GM10266 (cell line): ENCODE results near the gene PAM.
"Not testable (repeated sequence)": the region's sequence is repeated elsewhere in the genome, so short reads cannot be mapped to it uniquely, and the experiment has no call there.

ENCODE experiments used
- DNase-seq: peaks from one replicate; pipeline ENCODE4 v3.0.0; 2012; ENCODE audit errors: extremely low spot score
- TF ChIP-seq, protein P1 (sequence below): IDR thresholded peaks from 2 replicates; pipeline ENCODE4 v1.5.1; 2012; ENCODE audit warnings: mild to moderate bottlenecking, low read depth; ENCODE audit not compliant: control insufficient read depth, insufficient read depth; ENCODE audit errors: missing control alignments

PAM gene

DNA sequence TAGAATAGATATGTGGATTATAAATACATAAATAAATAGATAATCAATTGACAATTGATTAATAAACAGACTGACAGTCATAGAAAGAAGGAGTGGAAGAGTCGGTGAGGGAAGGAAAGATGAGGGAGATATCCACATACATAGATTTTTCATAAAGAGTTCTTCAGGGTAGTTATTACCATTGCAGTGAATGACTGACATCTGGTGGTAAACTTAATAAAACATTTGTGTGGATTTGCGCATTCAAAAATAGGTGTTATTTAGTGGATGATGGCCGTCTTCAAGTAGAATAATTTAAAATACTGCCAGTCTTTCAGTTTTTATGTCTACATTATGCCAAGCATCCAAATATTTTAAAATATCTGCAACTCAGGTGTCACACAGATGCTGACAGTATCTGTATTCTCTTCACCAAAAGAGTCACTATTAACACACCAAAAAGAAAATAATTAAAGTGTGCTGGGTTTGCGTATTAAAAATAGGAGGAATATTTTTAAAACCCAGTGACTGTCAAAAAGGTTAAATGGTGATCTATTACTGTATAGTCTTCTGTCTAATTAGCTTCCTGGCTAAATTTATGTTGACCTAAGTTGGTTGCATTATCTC, 286.1 kb downstream of the PAM start:
- DNase-seq = peak; percentile 12

DNA sequence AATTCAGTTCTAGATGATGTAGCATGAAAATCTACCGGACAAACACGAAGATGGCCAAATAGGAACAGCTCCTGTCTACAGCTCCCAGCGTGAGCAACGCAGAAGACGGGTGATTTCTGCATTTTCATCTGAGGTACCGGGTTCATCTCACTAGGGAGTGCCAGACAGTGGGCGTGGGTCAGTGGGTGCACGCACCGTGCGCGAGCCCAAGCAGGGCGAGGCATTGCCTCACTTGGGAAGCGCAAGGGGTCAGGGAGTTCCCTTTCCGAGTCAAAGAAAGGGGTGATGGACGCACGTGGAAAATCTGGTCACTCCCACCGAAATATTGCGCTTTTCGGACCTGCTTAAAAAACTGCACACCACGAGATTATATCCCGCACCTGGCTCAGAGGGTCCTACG, 291.6 kb downstream of the PAM start:
- not testable (repeated sequence) for DNase-seq

More for the DNA sequence above, 286.1 kb downstream of the PAM start:
- TF ChIP-seq, protein P1, sequence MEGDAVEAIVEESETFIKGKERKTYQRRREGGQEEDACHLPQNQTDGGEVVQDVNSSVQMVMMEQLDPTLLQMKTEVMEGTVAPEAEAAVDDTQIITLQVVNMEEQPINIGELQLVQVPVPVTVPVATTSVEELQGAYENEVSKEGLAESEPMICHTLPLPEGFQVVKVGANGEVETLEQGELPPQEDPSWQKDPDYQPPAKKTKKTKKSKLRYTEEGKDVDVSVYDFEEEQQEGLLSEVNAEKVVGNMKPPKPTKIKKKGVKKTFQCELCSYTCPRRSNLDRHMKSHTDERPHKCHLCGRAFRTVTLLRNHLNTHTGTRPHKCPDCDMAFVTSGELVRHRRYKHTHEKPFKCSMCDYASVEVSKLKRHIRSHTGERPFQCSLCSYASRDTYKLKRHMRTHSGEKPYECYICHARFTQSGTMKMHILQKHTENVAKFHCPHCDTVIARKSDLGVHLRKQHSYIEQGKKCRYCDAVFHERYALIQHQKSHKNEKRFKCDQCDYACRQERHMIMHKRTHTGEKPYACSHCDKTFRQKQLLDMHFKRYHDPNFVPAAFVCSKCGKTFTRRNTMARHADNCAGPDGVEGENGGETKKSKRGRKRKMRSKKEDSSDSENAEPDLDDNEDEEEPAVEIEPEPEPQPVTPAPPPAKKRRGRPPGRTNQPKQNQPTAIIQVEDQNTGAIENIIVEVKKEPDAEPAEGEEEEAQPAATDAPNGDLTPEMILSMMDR = peak; percentile 44

DNA sequence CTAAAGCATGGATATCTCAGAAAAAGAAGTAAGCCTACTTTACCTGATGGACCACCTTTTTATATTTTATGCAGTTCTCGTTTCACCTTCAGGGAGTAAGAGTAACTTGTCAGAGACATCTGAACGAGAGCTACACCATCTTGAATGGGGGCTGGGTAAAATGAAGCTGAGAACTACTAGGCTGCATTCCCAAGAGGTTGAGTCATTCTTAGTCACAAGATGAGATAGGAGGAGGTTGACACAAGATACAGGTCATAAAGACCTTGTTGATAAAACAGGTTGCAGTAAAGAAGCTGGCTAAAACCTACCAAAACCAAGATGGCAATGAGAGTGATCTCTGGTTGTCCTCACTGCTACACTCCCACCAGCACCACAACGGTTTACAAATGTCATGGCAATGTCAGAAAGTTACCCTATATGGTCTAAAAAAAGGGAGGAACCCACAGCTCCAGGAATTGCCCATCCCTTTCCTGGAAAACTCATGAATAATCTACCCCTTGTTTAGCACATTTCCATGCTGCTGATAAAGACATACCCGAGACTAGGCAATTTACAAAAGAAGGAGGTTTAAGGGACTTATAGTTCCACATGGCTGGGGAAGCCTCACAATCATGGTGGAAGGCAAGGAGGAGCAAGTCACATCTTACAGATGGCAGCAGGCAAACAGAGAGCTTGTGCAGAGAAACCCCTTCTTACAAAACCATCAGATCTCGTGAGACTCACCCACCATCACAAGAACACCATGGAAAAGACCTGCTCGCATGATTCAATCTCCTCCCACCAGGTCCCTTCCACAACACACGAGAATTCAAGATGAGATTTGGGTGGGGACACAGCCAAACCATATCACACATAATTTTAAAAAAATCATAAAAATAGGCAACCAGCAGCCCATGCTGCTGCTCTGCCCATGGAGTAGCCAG, 302.4 kb downstream of the PAM start:
- TF ChIP-seq, protein P1 = no peak

DNA sequence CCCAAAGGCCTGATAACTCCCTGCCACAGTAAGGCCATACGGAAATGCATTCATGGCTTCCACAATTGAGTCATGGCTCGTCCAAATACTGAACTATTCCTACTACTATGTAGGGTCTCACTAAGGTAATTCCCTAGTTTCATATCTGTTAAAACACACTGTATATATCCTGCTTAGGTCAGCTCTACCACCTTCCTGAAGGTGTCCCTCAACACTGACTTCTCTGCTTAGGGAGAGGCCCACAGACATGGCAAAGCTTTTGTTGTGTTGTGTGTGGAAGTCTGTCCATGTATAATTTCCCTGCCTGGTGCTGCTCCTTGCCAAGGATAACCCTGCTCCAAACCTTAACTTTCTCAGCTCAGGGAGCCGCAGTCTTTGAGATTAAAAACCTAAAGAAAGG, 304.4 kb downstream of the PAM start:
- TF ChIP-seq, protein P1 = no peak
- no peak for DNase-seq

More for the DNA sequence above, 302.4 kb downstream of the PAM start:
- DNase-seq = no peak

DNA sequence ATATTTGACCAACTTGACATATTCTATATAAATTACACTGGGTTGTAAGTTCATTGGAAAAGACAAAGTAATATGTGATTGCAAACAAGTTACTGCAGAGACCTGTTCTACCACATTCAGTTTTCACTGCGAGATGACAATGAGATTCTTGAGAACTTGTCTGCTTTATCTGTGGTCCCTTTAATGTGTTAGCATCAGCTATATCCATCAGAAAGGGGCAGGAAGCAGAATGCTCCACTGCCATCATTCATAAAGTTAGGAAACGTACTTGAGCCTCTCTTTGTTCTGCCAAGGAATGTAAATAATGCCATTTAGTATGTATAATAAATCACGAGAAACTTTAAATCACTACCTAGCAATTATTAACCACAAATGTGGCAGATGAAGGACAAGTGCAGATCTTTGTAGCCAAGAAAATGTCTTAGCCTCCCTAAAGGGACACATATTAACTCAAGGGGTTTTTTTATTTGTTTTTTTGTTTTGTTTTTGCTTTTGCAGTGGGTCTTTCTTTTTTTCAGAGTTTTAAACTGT, 305.4 kb downstream of the PAM start:
- TF ChIP-seq, protein P1 = no peak
- no peak for DNase-seq

DNA sequence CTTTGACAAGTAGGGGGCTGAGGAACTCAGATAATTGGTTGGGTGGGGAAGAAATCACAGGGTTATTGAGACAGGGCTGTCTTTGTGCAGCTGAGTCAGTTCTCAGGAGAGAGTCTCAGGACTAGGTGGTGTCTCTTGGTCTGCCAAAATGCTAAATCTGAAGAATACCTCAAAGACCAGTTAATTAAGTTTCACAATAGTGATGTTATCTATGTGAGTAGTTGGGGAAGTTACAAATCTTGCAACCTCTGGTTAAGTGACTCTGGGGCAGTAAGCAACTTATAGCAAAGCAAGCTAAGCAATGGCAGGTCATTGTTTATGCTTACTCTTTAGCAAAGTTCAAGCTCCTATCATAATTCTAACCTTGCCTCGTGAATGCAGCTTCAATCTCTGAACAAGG, 311.2 kb downstream of the PAM start:
- TF ChIP-seq, protein P1 = no peak
- no peak for DNase-seq

DNA sequence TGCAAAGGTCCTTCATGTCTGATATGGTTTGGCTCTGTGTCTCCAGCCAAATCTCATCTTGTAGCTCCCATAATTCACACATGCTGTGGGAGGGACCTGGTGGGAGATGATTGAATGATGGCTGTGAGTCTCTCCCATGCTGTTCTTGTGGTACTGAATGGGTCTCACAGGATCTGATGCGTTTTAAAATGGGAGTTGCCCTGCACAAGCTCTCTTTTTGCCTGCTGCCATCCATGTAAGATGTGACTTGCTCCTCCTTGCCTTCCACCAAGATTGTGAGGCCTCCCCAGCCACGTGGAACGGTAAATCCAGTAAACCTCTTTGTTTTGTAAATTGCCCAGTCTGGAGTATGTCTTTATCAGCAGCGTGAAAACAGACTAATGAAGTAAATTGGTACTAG, 318.4 kb downstream of the PAM start:
- DNase-seq = not testable (repeated sequence)

DNA sequence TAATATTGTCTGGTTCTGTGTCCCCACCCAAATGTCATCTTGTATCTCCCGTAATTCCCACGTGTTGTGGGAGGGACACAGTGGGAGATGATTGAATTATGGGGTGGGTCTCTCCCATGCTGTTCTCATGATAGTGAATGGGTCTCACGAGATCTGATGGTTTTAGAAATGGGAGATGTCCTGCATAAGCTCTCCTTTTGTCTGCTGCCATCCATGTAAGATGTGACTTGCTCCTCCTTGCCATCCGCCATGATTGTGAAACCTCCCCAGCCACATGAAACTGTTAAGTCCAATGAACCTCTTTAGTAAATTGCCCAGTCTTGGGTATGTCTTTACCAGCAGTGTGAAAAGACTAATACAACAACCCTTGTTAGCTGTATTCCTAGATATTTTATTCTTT, 320.3 kb downstream of the PAM start:
- TF ChIP-seq, protein P1 = no peak
- DNase-seq = no peak
